Uterus (tissue), 2 donors: ENCODE measurements around the gene ZNF701.
"Not testable (repeated sequence)": the region's sequence is repeated elsewhere in the genome, so short reads cannot be mapped to it uniquely, and the experiment has no call there.

Experiments used
- POLR2A ChIP-seq, 2 donors: fragments of 450-650 bp; IDR thresholded peaks; one replicate each; pipeline ENCODE4 v1.6.1; 2016; ENCODE audit warnings: antibody characterized with exemption in 2 of 2, mild to moderate bottlenecking in 1 of 2, moderate library complexity in 1 of 2
- TF ChIP-seq, protein P1 (sequence below), 4 experiments: fragments of 200-600 bp in 2 of 4; fragments of 450-650 bp in 2 of 4; sonication (generic) in 2 of 4; IDR thresholded peaks; one replicate each; pipeline ENCODE4 v1.5.1; 2016 to 2019; ENCODE audit warnings: antibody characterized with exemption in 4 of 4, mild to moderate bottlenecking in 2 of 4, moderate library complexity in 1 of 4

DNA sequence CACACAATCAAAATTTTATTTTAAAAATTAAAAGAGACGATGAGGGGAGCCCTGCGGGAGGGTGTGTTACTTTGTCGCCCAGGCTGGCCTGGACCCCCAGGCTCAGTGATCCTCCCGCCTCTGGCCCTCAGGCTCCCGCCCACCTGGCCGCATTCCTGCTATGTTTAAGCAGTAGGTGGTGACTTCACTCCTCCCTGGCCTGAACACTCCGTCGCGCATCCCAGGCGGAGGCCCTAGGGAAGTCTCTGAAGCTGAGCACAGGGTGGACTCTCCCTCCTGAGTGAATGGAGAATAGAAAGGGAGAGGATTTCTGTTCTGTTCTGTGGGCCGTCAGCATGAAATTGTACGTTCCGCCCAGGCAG is 468 bp upstream of the ZNF701 start:
- TF ChIP-seq, protein P1, sequence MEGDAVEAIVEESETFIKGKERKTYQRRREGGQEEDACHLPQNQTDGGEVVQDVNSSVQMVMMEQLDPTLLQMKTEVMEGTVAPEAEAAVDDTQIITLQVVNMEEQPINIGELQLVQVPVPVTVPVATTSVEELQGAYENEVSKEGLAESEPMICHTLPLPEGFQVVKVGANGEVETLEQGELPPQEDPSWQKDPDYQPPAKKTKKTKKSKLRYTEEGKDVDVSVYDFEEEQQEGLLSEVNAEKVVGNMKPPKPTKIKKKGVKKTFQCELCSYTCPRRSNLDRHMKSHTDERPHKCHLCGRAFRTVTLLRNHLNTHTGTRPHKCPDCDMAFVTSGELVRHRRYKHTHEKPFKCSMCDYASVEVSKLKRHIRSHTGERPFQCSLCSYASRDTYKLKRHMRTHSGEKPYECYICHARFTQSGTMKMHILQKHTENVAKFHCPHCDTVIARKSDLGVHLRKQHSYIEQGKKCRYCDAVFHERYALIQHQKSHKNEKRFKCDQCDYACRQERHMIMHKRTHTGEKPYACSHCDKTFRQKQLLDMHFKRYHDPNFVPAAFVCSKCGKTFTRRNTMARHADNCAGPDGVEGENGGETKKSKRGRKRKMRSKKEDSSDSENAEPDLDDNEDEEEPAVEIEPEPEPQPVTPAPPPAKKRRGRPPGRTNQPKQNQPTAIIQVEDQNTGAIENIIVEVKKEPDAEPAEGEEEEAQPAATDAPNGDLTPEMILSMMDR (IDR thresholded peaks at IDR 0.05) = not testable (repeated sequence)
- TF ChIP-seq POLR2A (IDR thresholded peaks at IDR 0.05) = not testable (repeated sequence)
